HG03342 (cell line): Measurements from ENCODE around the gene PRSS27.
"Not testable (repeated sequence)": the region's sequence is repeated elsewhere in the genome, so short reads cannot be mapped to it uniquely, and the experiment has no call there.

Source experiments
- ATAC-seq: cut with Tn5 transposase; IDR thresholded peaks from one replicate; pipeline ENCODE4 v1.9.1; 2021; ENCODE audit warnings: mild to moderate bottlenecking, moderate library complexity; ENCODE audit not compliant: unreplicated experiment

The PRSS27 gene

DNA sequence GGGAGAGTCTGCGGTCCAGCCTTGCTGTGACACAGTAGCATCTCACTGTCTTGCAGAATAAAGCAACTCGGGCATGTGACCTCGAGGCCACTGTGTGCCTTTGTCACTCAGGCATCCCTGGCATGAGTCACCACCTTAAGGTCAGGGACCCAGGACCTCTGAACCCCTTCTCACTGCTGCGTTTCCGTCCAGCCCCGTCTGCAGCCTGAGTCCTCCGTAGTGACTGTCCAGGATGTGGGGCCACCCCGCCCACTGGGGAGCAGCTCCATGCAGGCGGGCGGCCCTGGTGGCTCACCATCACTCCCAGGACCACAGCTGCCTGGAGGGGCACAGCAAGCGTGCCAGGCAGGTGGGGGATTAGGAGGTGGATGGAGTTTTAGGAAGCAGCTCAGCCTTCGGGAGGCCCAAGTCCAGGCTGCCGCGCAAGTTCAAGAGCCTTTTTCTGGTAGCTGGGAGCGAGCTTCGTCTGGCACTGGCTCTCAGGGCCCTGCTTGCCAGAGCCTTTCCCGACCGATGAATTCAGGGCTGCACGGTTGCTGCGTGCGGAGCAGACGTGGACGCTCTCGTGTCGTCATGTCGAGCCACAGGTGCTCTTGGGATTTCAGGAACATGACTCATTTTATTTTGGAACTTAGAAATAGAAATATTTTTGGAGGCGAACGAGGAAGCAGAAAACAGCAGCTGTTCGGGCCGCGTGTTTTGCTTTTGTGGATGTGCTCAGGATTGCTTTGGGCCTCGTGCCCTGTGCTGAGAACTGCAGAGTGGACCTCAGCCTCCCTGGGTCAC is 20.9 kb downstream of the PRSS27 start:
- no peak for ATAC-seq

DNA sequence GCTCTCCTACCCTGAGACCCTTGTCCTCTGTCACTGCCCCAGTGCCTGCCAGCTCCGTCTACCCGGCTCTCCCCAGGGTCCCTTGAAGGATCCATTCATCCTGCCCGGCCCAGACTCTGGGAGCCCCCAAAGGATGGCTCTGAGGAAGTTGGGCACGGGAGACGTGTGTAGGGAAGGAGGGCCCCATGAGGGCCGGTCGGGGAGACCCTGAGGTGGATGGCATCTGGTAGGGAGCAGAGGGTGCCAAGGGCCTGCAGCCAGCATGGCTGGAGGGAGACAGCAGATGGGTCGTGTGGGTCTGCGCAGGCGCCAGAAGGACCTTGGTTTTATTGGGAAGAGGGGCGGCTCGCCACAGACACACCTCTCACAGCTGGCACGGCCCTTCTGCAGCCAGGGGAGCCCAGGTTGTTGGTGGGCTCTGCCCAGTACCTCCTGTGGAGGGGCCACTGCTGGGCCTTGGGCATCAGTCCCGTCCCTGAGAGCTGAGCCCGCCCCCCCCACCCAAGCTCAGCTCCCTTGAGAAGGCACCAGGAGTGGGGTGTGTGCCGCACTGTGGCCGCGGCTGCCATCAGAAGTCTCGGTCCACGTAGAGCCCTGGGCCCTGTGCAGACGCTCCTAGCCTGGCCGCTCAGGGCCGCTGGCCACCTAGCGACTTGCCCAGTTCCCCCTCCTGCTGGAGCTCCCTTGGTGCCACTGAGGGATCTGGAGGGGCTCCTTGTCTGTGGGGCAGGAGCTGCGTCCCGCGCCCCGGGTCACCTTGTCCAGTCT is 21.7 kb downstream of the PRSS27 start:
- ATAC-seq, result no peak

DNA sequence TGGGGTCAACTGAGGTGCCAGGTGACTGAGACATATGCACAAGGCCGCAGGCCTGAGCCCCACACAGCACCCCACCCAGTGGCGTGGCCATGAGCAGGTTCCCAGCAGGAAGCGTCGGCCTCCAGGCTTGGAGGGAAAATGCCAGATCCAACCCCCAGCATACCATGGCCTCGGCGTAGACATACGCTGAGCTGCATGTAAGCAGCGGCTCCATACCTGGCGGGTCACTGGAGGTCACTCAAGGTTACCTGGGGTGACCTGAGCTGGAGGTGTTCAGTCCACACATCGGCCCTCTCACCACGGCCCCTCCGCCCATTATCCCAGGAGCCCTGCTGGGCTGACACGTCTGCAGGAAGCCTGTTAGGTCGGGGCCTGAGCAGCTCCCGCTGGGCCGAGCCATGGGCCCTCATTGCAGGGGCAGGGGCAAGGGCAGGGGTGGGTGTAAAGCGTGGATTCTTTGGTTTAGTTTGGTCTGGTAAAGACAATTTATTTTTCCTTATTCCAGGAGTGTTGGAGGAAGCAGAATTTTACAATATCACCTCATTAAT is 22.5 kb downstream of the PRSS27 start:
- ATAC-seq, result no peak

GRCh38 chr16:2696601-2697250 is 23.3 kb downstream of the PRSS27 start:
- not testable (repeated sequence) for ATAC-seq

DNA sequence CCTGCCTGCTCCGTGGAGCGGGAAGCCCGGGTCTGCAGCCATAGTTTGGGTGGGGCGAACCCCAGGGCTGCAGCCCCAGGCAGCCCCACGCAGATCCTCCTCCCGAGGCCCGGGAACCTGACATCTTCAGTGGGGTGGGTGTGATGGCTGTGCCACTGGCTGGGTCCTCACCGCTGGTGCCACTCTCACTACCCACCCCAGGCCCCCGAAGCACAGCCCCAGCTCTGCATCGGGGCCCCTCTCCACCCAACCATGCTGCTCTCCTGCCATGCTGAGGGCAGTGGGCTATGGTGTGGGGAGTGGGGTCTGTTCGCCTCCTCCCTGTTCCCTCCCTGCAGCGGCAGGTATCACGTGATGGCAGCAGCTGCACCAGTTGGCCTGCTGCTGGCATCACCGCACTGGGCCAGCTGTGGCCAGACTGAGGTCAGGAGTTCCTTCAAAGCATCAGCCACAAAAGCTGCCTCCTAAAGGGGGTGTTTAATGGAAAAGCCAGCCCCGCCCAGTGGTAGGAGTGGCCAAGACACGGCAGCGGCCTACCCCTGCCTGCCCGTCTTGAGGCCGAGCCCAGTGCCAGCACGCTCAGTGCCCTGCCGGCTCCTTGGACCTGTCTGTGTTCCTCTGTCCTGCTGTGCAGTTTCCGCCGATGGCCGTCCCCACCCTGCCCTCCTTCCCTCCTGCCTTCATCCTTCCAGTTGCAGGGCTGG is 26.9 kb downstream of the PRSS27 start:
- no peak for ATAC-seq

DNA sequence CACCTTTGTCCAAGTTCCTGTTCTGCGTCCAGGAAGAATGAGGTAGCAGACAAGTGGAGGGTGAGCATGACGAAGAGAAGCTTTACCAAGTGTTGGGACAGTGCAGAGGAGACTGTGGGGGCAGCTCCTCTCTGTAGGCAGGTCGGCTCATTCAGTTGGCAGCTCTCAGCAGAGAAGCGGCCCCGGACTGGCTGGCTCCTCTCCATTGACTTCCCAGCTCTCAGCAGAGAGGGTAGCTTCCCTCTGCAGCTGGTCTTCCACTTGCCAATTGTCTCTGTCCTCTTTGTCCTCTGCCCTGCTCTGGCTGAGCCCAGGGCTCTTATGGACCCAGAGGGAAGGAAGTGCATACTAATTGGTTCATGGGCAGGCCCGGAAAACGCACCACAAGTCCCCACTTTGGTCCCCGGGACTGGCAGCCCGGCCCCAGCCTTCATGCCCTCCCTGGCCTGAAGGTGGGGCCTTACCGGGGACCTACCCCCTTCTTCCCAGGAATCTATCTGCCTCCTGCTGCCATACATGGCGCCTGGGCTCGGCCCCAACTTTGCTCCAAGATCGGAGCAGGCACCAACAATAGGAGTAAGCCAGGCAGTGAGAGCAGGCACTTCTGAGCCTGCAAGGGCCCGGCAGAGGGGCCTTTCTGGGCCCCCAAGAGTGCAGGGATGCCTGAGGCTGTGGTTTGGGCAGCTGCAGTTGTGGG is 27.6 kb downstream of the PRSS27 start:
- no peak for ATAC-seq

- ATAC-seq, result no peak
Measured at GRCh38 chr16:2691491-2692248, 28.4 kb downstream of the PRSS27 start.

GRCh38 chr16:2690852-2691251 is 29.2 kb downstream of the PRSS27 start:
- ATAC-seq, result no peak

DNA sequence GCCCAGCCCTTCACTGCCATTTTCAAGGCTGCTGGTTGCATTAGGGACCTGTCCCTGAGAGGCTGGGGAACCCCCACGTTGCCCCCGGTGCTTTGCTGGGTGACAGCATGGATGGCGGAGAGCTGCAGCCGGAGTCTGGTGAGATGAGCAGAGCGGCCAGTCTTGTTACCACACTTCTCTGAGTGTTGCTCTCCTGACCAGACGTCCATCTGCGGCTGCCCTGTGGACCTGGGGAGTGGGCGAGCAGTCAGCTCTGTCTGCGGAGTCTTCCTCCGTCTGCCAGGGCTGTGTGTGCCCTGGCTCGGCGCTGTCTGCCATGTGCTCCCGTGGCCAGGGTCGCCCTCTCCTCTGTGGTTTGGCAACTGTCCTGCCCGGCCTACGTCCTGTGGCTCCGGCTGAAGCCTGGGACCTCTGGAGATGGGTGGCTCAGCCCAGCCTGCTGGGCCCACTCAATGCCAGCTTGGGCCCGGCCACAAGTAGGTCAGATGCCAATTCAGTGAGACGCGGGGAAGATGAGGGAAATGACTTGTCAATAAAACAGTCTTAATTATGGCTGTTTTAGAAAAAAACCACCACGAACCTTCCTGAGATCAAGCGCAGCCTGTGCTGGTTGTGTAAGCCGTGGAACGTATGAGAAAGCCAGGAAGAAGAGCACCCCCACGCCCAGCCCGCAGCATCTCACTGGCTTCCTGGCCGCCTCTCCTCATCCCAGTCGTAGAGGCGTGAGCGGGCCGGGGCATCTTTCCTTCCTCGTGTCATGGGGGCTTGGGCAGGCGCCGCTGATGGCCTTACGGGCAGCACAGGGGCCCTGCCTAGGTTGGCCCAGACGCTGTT is 29.8 kb downstream of the PRSS27 start:
- no peak for ATAC-seq

GRCh38 chr16:2689422-2689821 is 30.6 kb downstream of the PRSS27 start:
- not testable (repeated sequence) for ATAC-seq

DNA sequence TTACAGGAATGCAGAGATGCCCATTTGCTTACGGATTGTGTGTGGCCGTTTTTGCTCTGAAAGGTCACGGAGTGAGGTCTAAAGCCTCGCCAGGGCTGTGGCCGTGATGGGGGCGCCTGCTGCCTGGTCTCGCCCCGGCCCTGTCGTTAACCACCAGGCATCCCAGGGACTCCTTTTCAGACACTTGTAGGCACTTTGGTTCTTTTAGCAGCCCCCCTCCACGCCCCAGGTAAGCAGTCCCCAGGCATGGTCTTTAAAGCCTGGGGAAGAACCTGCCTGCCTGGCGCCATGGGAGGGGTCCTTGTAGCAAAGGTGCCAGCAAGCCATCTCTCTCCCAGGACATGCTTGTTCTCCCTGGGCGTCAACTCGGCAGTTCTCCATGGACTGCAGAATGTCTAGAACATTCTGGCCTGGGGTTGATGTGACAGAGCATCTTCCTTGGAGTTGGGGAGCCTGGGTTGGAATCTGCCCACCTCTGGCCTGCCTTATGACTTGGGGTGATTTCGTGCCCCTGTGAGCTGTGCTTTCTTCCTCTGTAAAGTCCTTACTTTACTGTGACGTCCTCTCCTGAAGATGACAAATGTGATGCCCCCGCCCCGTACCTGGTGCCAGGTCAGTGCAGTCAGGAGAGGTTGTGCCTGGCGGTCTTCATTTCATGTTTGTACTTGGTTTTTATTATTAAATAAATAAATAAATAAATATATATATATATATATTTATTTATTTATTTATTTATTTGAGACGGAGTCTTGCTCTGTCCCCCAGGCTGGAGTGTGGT is 32.3 kb downstream of the PRSS27 start:
- ATAC-seq, result no peak

DNA sequence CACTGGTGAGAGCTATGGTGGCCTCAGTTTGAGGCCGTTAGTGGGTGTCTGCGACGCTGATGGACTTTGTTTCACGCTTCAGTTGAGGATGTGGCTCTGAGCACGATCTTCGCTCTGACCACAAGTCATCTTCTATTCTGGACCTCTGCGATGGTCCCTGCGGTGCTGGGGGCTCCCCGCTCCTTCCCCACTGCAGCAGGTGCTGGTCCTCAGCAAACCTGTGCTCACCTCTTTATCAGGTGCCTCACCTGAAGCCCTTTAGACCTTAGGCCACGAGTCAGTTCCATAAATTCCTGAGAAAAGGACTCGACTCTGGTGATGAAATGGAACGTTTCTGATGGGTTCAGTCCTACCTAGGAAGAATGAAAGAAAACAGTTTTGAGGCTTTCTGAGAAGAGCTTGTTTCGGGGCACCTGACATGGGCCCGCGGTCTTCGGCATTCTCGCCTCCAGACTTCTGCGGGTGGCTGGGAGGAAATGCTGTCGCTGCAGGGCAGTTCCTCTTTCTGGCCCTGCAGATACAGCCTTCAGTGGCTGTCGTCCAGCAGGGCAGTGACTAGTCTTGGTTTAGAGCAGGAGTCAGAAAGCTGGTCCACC is 33.0 kb downstream of the PRSS27 start:
- peak; percentile 30 for ATAC-seq

DNA sequence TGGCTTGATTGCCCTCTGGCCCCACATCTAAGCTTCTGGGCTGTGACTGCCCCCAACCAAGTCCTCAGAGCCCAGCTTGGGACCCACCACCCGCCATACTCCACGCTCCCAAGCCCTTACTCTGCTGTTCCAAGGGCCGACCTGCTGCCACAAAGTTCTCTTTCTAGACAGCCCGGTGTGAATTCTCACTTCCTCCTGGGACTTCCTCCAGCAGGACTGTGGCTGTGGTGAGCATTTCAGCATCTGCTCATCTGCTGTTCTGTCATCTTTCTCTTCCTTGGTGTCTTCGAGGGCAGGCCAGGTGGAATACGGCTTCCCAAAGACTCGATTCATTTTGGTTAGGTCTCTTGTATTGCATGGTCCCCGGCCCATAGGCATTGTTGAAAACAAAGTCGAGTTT is 33.9 kb downstream of the PRSS27 start:
- ATAC-seq, result not testable (repeated sequence)

GRCh38 chr16:2683041-2683440 is 37.0 kb downstream of the PRSS27 start:
- not testable (repeated sequence) for ATAC-seq

- ATAC-seq, result peak; percentile 66
Measured at GRCh38 chr16:2682209-2683021, 37.6 kb downstream of the PRSS27 start, which contains the start of gene KCTD5. Gene KCTD5 (plus strand): TSS chr16:2682523. CDS start chr16:2682549, 26 bp downstream.

DNA sequence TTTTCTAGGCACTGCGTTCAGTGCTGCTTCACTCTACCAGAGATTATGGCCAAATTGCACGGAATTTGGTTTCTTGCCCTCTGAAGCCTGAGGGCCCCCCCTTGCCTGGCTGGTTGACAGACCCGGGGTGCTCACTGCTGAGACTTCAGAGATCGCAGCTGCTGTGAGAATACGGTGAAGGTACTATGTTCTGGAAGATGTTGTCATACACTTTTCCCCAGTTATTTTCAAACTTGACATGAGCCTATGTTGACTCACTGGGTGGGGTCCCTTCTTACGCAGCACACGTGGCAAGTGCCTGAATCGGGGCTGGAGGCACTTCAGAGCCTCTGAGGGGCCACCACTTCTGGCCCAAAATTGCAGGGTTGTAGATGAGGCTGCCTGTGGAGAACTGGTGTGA is 39.7 kb downstream of the PRSS27 start:
- ATAC-seq, result not testable (repeated sequence)
